Measurements from ENCODE around the gene KLHL29. TPM values are rescaled to one million over a fixed set of nuclear protein-coding genes. Genes with fewer than 3 reads are reported as not detected.

KLHL29 gene
- total RNA-seq, 5 donors from 2014 or later (not counting 1 experiment from before 2014, with no cell fraction given), result 1.8 to 6.6 (median 2.5) TPM

DNA sequence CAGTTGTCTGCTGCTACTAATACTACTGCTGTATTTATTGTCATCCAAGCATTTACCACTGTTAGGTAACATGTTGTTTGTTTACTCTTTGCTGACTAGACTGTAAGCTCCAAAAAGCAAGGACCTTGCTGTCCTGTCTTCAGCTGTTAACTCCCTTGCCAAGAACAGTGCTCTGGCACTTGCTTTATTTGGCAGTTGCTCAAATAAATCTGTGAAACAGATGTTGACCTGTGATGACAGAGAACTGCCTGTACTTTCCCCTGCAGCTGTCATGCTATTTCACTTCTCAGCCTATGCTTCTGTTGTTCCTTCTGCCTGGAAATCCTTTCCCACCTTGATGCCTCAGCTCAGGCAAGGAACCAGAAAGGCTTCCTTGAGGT is 360.7 kb downstream of the KLHL29 start:
- POLR2A ChIA-PET, result no interaction called here
- peaks cover 0 to 4% of the 10 kb centered on the region in 2 donors for H3K36me3 ChIP-seq (ENCODE audit: control insufficient read depth in 2 of 2, extremely low read depth in 1 of 2, insufficient read depth in 1 of 2, low read length in 1 of 2)
- no peaks in the 10 kb centered on the region for H3K27me3 Mint-ChIP-seq
- peaks cover 0 to 10% (median 0%) of the 10 kb centered on the region in 3 donors for H3K4me1 Mint-ChIP-seq
- no peaks in the 10 kb centered on the region for H3K27me3 ChIP-seq (replicated peaks in 1 of 2; ENCODE audit: control insufficient read depth in 2 of 2, extremely low read depth in 1 of 2, insufficient read depth in 2 of 2, low read length in 1 of 2)
- no peaks in the 10 kb centered on the region for H3K9me3 ChIP-seq
- no peak overlapping the region for H3K4me3 Mint-ChIP-seq
- no peak for ATAC-seq (replicated peaks in 1 of 4)
- CTCF ChIA-PET, result no interaction called here
- H3K9me3 Mint-ChIP-seq, result no peaks in the 10 kb centered on the region
- no peak overlapping the region for H3K27ac ChIP-seq (ENCODE audit: low read length)
- no peak overlapping the region for H3K27ac Mint-ChIP-seq
- peaks cover 40% of the 10 kb centered on the region for H3K36me3 Mint-ChIP-seq
- no peaks in the 10 kb centered on the region for H3K4me1 ChIP-seq (ENCODE audit: control insufficient read depth in 1 of 2, extremely low read depth in 1 of 2, insufficient read depth in 2 of 2, low read length in 2 of 2)
- no peak for DNase-seq
- no peak overlapping the region for H3K4me3 ChIP-seq (ENCODE audit: control insufficient read depth in 1 of 2, extremely low read depth in 1 of 2, low read length in 1 of 2)

DNA sequence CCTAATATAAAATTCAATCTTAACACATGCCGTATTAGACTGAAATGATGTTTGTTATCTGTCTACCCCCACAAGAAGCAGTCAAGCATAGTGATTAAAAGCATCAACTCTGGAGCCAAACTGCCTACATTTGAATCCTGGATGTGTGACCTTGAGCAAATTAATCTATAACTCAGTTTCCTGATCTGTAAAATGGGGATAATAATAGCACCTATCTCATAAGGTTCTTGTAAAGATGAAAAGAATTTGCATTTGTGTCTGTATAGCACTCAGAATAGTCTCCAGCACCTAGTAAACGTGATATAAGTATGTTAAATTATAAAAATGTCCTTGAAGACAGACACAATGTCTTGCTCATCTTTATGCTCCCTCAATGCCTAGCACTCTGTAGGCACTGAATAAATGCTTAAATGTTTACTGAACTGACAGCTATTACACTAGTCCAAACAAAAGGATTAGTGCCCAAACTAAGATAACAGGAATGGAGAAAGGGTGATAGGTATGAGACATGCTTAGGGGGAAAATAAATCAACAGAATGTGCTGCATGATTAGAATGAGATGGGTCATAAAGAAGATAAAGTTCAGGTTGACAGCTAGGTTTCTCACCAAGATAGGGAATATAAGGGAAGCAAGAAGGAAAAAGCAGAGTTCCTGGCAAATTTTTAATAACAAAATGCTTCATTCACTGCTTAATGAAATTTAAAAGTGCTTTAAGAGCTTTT is 361.3 kb downstream of the KLHL29 start:
- WGBS (ENCODE audit: insufficient coverage), result no CpG with 5 or more reads among the region's 2 CpGs
- ChIA-PET POLR2A (no interaction called here), CTCF (no interaction called here)
- Histone ChIP-seq H3K9me3 (no peaks in the 10 kb centered on the region), H3K36me3 (ENCODE audit: control insufficient read depth in 2 of 2, extremely low read depth in 1 of 2, insufficient read depth in 1 of 2, low read length in 1 of 2) (peaks cover 0 to 6% of the 10 kb centered on the region in 2 donors), H3K4me1 (ENCODE audit: control insufficient read depth in 1 of 2, extremely low read depth in 1 of 2, insufficient read depth in 2 of 2, low read length in 2 of 2) (no peaks in the 10 kb centered on the region), H3K4me3 (ENCODE audit: control insufficient read depth in 1 of 2, extremely low read depth in 1 of 2, low read length in 1 of 2) (no peak overlapping the region), H3K27me3 (replicated peaks in 1 of 2; ENCODE audit: control insufficient read depth in 2 of 2, extremely low read depth in 1 of 2, insufficient read depth in 2 of 2, low read length in 1 of 2) (no peaks in the 10 kb centered on the region), H3K27ac (ENCODE audit: low read length) (no peak overlapping the region)
- peaks cover 0 to 10% (median 0%) of the 10 kb centered on the region in 3 donors for H3K4me1 Mint-ChIP-seq
- H3K36me3 Mint-ChIP-seq, result peaks cover 43% of the 10 kb centered on the region
- H3K27ac Mint-ChIP-seq, result no peak overlapping the region
- no peaks in the 10 kb centered on the region for H3K27me3 Mint-ChIP-seq
- ATAC-seq (replicated peaks in 1 of 4) (no peak), DNase-seq (no peak)
- no peaks in the 10 kb centered on the region for H3K9me3 Mint-ChIP-seq
- no peak overlapping the region for H3K4me3 Mint-ChIP-seq

DNA sequence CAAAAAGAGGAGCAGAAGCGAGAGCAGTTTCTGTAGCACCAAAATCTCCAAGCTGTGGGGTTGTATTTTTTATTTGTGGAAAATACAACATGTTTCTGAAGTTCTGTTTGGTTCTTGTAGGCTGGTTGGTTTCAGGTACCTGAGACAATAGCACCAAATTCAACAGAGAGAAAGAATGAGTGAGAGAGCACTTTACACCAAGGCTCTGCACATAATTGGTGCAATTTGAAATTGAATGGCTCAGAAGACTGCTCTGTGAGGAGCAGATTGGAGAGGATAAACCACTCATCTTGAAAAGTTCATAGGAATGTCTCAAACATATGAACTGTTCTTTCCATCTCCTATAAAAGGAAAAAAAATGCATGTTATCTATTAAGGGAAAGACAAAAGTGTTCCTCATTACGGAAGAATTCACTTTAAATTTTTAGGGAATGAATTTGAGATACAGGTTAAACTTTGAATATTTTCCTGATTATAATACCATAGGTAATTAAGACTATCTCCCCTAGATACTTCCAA is 366.8 kb downstream of the KLHL29 start:
- no peak overlapping the region for H3K27ac ChIP-seq (ENCODE audit: low read length)
- ATAC-seq (replicated peaks in 1 of 4) (no peak), DNase-seq (no peak)
- Mint-ChIP-seq H3K27me3 (no peaks in the 10 kb centered on the region), H3K4me1 (no peaks in the 10 kb centered on the region), H3K36me3 (peaks cover 62% of the 10 kb centered on the region), H3K27ac (no peak overlapping the region), H3K9me3 (no peaks in the 10 kb centered on the region), H3K4me3 (no peak overlapping the region)
- no CpG with 5 or more reads among the region's 2 CpGs for WGBS (ENCODE audit: insufficient coverage)
- no peaks in the 10 kb centered on the region for H3K9me3 ChIP-seq
- ChIA-PET CTCF (no interaction called here), POLR2A (no interaction called here)
- H3K4me3 ChIP-seq (ENCODE audit: control insufficient read depth in 1 of 2, extremely low read depth in 1 of 2, low read length in 1 of 2), result no peak overlapping the region
- H3K27me3 ChIP-seq (replicated peaks in 1 of 2; ENCODE audit: control insufficient read depth in 2 of 2, extremely low read depth in 1 of 2, insufficient read depth in 2 of 2, low read length in 1 of 2), result no peaks in the 10 kb centered on the region
- peaks cover 0 to 39% of the 10 kb centered on the region in 2 donors for H3K36me3 ChIP-seq (ENCODE audit: control insufficient read depth in 2 of 2, extremely low read depth in 1 of 2, insufficient read depth in 1 of 2, low read length in 1 of 2)
- no peaks in the 10 kb centered on the region for H3K4me1 ChIP-seq (ENCODE audit: control insufficient read depth in 1 of 2, extremely low read depth in 1 of 2, insufficient read depth in 2 of 2, low read length in 2 of 2)

DNA sequence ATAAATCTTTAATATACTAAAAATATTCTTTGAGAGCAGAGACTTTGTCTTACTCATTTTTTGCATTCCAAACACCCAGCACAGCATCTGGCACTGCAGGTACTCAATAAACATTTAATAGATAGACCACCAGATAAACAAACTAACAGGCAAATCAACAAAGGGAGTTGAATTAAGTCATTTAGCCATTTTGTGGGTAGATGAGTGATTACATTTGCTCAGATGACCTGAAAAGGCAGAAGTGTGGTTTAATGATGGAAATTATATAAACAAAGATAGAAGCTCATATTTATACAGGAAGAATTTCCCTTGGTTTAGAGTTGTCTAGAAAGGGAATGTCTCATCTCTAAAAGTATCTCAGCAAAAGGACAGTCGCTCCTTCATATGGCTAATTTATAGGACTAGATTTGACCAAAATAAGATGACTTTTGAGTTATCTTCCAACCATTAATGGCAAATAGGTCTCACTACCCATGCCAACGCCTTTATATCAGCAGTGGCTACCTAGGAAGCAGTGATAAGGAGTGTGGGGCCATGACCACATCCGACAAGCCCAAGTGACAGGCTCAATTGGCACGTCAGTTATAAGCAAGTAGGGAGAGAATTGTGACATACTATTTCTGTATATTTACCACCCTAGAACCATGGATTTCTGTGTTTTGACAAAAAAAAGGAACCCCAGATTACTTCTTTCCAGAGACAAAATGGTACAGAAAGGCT is 368.5 kb downstream of the KLHL29 start:
- no peak for ATAC-seq (replicated peaks in 1 of 4)
- no peak overlapping the region for H3K4me3 ChIP-seq (ENCODE audit: control insufficient read depth in 1 of 2, extremely low read depth in 1 of 2, low read length in 1 of 2)
- peaks cover 0 to 55% of the 10 kb centered on the region in 2 donors for H3K36me3 ChIP-seq (ENCODE audit: control insufficient read depth in 2 of 2, extremely low read depth in 1 of 2, insufficient read depth in 1 of 2, low read length in 1 of 2)
- CTCF ChIA-PET, result no interaction called here
- H3K27me3 ChIP-seq (replicated peaks in 1 of 2; ENCODE audit: control insufficient read depth in 2 of 2, extremely low read depth in 1 of 2, insufficient read depth in 2 of 2, low read length in 1 of 2), result no peaks in the 10 kb centered on the region
- H3K27ac Mint-ChIP-seq, result no peak overlapping the region
- H3K9me3 Mint-ChIP-seq, result no peaks in the 10 kb centered on the region
- no peak for DNase-seq
- H3K9me3 ChIP-seq, result no peaks in the 10 kb centered on the region
- H3K27me3 Mint-ChIP-seq, result no peaks in the 10 kb centered on the region
- peaks cover 73% of the 10 kb centered on the region for H3K36me3 Mint-ChIP-seq
- POLR2A ChIA-PET, result interaction anchor here in 1 of 2 donors (0.5 kb wide), 1 partner anchor 150 kb away, joined by 5 read pairs; no protein-coding TSS in a partner anchor
- H3K27ac ChIP-seq (ENCODE audit: low read length), result no peak overlapping the region
- H3K4me3 Mint-ChIP-seq, result no peak overlapping the region
- no peaks in the 10 kb centered on the region for H3K4me1 Mint-ChIP-seq
- no peaks in the 10 kb centered on the region for H3K4me1 ChIP-seq (ENCODE audit: control insufficient read depth in 1 of 2, extremely low read depth in 1 of 2, insufficient read depth in 2 of 2, low read length in 2 of 2)
- no CpG with 5 or more reads among the region's 4 CpGs for WGBS (ENCODE audit: insufficient coverage)

DNA sequence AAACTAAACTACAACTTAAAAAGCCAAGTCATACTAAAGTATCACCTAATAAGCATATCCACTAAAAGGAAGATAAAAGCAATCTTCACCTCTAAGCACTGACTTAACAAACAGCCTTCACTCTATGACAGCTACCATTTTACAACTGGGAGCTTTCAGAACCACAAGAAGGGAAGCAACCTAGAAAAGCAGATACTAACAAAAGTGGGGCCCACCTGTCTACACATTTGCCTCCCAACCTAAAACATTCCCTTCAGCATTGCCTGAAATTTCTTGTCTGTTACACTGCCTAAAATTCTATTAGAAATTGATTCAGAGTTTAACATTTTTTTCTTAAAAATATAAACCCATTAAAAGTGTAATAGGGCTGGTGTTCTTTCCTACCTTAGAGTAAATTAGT is 370.0 kb downstream of the KLHL29 start:
- ATAC-seq (replicated peaks in 1 of 4) (no peak), DNase-seq (no peak)
- Mint-ChIP-seq H3K27me3 (no peaks in the 10 kb centered on the region), H3K4me1 (no peaks in the 10 kb centered on the region), H3K36me3 (peaks cover 66% of the 10 kb centered on the region), H3K9me3 (no peaks in the 10 kb centered on the region), H3K4me3 (no peak overlapping the region), H3K27ac (peak overlapping the region in 1 of 2 donors; percentile 55)
- no peak overlapping the region for H3K27ac ChIP-seq (ENCODE audit: low read length)
- H3K36me3 ChIP-seq (ENCODE audit: control insufficient read depth in 2 of 2, extremely low read depth in 1 of 2, insufficient read depth in 1 of 2, low read length in 1 of 2), result peaks cover 0 to 59% of the 10 kb centered on the region in 2 donors
- CTCF ChIA-PET, result no interaction called here
- no peaks in the 10 kb centered on the region for H3K9me3 ChIP-seq
- H3K27me3 ChIP-seq (replicated peaks in 1 of 2; ENCODE audit: control insufficient read depth in 2 of 2, extremely low read depth in 1 of 2, insufficient read depth in 2 of 2, low read length in 1 of 2), result no peaks in the 10 kb centered on the region
- H3K4me3 ChIP-seq (ENCODE audit: control insufficient read depth in 1 of 2, extremely low read depth in 1 of 2, low read length in 1 of 2), result no peak overlapping the region
- POLR2A ChIA-PET, result no interaction called here
- H3K4me1 ChIP-seq (ENCODE audit: control insufficient read depth in 1 of 2, extremely low read depth in 1 of 2, insufficient read depth in 2 of 2, low read length in 2 of 2), result no peaks in the 10 kb centered on the region

DNA sequence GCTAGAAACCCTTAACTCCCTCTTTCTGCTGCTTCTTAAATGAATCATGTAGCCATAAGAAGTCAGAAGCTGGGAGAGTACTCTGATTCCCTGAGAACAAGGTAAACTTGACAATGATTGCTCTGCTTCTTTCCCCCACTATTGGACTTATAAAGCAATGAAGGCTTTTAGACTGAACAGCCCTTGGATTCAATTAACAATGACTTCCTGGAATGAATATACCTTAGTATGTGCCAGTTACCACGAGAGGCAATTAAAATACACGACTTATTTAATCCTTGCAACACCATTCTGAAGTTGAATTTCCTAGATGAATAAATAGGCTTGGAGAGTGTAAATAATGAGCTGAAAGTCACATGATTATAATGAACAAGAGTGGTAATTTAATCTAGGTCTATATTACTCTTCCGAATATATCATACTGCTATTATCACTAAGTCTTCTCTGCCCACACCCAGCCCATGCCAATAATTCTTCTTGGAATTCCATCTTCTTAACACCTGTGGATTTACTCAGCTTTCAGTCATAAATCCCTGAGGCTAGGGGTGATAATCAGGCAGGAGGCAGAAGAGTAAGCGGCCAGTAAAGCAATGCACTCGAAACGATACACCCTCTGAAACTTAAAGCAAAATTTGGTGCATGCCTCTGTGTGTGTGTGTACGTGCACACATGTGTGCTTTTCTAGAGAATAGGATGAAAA is 371.8 kb downstream of the KLHL29 start:
- peaks cover 0 to 52% of the 10 kb centered on the region in 2 donors for H3K36me3 ChIP-seq (ENCODE audit: control insufficient read depth in 2 of 2, extremely low read depth in 1 of 2, insufficient read depth in 1 of 2, low read length in 1 of 2)
- POLR2A ChIA-PET, result interaction anchor here in 1 of 2 donors (0.5 to 0.6 kb wide), 2 partner anchors 38 to 994 kb away, joined by 3 to 4 read pairs; no protein-coding TSS in a partner anchor
- ATAC-seq (replicated peaks in 1 of 4) (no peak), DNase-seq (no peak)
- no peak overlapping the region for H3K4me3 ChIP-seq (ENCODE audit: control insufficient read depth in 1 of 2, extremely low read depth in 1 of 2, low read length in 1 of 2)
- H3K27me3 ChIP-seq (replicated peaks in 1 of 2; ENCODE audit: control insufficient read depth in 2 of 2, extremely low read depth in 1 of 2, insufficient read depth in 2 of 2, low read length in 1 of 2), result no peaks in the 10 kb centered on the region
- Mint-ChIP-seq H3K27ac (no peak overlapping the region), H3K36me3 (peaks cover 62% of the 10 kb centered on the region), H3K4me3 (no peak overlapping the region), H3K9me3 (no peaks in the 10 kb centered on the region), H3K4me1 (peaks cover 6 to 8% (median 7%) of the 10 kb centered on the region in 3 donors), H3K27me3 (no peaks in the 10 kb centered on the region)
- peaks cover 0 to 2% of the 10 kb centered on the region in 2 experiments for H3K4me1 ChIP-seq (ENCODE audit: control insufficient read depth in 1 of 2, extremely low read depth in 1 of 2, insufficient read depth in 2 of 2, low read length in 2 of 2)
- CTCF ChIA-PET, result no interaction called here
- no peak overlapping the region for H3K27ac ChIP-seq (ENCODE audit: low read length)
- no CpG with 5 or more reads among the region's 7 CpGs for WGBS (ENCODE audit: insufficient coverage)
- H3K9me3 ChIP-seq, result no peaks in the 10 kb centered on the region
